Fibroblast of peridontal ligament (primary cell): ENCODE measurements around the gene WASF2.
"Not testable (repeated sequence)": the region's sequence is repeated elsewhere in the genome, so short reads cannot be mapped to it uniquely, and the experiment has no call there.

Source experiments
- DNase-seq: peaks from one replicate; pipeline ENCODE4 v3.0.0-alpha.2; 2010; ENCODE audit errors: extremely low read depth

WASF2 gene

GRCh38 chr1:27418326-27419185 lies 71.4 kb downstream of the WASF2 start:
- peak; percentile 88 for DNase-seq

DNA sequence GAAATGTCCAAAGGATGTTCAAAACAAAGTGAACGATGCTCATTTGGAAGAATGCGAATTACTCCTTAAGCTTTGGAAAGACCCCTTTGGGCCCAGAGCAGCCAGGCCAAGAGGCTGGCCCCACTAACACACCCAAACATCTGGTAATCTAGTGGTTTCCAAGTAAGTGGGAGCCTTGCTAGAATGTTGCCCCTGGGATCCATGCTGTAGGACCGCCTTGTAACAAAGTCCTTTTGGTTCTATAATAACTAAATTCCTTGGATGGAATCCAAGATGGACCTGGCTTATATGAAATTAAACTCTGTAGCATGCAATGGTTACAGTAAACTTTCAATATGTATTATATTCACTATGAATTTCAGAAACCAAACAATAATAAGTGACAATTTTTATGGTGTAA lies 72.3 kb downstream of the WASF2 start:
- no peak for DNase-seq

GRCh38 chr1:27416387-27417111 lies 73.4 kb downstream of the WASF2 start:
- peak; percentile 74 for DNase-seq

DNA sequence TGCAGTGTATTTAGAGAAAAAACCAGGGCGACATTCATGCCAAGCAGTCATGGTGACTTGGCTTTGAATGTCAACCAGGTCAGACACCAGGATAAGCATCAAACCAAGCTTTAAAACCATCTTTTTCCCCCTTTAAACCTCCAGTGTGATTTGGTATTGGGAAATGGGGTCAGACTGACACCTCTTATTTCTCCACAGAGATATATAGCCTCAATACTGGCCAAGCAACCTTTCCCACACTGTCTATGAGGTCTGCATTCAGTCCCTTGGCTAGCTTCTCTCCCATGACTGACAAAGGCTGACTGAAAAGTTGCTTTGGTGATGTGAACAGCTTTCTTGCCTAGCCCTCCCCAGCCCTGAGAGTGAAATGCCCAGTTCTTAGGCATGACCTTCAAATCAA lies 75.9 kb downstream of the WASF2 start:
- DNase-seq = no peak

DNA sequence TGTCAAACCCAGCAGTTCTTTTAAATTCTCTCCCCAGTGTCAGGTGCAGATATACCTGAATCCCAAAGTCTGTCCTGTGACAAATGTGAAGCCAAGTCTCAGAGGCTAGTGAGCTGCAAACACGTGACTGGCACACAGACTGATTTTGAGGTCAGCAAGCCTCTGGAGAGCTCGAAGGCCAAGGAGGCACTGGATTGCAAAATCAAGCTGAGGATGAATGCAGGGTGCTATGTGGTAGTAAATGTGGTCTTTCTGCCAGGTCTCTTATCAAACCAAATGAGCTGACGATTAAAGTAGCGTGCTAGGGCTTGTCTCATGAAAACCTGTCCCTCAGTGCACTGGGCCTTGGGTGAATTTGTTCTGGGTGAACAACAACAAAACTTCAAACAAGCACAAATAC lies 77.0 kb downstream of the WASF2 start:
- no peak for DNase-seq

DNA sequence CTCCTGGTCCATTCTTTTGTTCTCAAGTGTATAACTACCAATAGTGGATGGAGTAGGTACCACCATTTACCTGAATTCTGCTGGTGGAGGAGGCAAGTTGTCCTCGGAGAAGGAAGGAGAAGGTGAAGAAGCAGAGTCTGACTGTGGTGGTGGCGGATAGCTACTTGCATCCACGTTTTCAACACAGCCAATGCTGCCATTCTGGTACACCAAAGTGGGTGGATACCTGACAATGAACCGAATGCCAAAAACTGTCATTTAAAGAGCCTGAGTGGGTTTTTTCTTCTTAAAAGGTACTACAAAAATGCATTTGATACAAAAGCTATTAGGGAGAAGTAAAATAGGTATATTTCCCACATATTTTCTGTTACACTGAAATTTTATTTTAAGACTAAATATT lies 77.5 kb downstream of the WASF2 start:
- DNase-seq = no peak

DNA sequence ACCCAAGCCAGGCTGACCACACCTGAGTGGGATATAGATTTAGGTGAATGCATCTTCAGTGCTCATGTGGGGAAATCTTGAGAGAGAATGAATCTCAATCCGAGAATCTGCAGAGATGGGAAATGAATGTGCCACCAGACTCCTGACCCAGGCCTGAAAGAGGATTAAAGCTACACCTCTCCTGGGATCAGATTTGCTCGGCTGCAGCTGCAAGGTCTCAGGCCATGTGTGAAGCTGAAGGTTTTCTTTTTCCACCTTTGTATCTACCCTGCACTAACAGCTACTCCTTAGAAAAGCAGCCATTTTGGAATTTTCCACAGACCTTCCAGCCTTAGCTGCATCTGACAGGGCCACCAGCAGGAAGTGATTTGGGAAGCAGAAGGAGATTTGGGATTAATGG lies 79.3 kb downstream of the WASF2 start:
- DNase-seq = no peak

- DNase-seq = no peak
These were observed 80.3 kb downstream of the WASF2 start for GRCh38 chr1:27409669-27410068.

DNA sequence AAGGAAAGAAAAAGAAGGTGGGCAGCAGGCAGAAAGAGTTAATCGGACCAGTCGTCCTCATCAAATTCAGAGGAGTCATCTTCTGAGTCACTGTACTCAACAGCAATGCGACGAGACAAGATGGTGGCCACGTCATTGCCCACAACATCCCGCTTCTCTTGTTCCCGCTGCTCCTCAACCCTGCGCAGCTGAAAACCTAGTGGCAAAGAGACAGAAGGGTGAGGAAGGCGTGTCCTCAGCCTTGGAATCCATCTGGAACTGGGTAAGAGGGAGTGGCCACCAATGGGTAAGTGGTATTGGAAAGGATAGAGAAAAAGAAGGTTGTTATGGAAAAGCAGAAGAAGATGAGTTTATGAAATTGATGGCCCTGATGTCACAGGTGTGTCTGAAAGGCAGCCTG lies 81.8 kb downstream of the WASF2 start:
- DNase-seq = no peak

GRCh38 chr1:27406791-27407190 lies 83.2 kb downstream of the WASF2 start:
- not testable (repeated sequence) for DNase-seq

- DNase-seq = no peak
These were observed 83.6 kb downstream of the WASF2 start for GRCh38 chr1:27406362-27406680.

DNA sequence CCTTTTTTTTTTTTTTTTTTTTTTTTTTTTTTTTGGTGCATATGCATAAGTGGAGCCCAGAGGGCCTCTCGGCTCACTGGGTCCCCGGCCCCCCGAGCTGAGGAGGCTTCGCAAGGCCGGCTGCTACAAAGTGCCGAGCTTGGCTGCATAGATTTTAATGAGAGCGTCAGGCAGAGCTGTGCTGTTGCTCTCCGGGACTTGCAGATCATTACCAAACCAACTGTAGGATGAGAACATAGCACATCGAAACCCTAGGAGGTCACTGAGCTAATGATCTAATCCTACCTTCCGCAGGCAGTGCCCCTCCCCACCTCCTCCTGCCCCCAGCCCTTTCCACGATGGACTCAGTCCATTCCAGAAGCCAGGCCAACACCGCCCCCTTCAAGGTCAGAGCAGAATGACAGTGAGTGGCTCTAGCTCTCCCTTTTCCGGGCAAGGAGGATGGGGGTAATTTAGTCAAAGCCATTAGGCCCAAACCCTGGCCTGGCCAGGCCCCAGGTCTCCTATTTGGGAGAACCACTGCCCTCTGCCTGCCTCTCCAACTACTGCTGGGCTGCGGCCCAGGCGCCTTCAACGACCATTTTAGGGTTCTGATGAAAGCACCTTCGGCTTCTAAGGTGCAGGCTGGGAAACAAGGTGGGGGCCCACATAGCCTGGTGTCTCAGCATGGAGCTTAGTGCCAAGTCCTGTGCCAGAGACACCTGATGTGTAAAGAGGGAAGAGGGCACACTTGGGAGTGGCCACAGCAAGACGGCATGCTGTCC lies 84.2 kb downstream of the WASF2 start:
- not testable (repeated sequence) for DNase-seq

DNA sequence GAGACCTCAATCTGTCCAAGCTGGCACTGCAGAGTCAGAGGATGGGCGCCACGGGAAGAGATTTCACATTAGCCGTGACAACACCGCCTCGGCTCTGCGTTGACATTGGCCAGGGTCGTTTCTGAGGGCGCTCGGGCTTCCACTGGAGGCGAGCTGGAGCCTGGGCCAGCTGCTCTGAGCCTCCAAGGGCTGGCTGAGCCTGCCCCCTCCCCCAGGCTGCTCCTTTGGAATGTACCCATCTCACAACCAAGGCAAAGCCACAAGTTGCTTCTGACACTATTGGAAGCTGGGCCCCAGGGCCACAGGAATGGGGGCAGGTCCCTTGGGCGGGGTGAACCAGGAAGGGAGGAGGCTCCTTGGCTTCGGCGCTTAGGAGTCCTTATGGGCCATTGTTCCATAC lies 84.9 kb downstream of the WASF2 start:
- peak; percentile 70 for DNase-seq

GRCh38 chr1:27403931-27404330 lies 86.0 kb downstream of the WASF2 start:
- no peak for DNase-seq

DNA sequence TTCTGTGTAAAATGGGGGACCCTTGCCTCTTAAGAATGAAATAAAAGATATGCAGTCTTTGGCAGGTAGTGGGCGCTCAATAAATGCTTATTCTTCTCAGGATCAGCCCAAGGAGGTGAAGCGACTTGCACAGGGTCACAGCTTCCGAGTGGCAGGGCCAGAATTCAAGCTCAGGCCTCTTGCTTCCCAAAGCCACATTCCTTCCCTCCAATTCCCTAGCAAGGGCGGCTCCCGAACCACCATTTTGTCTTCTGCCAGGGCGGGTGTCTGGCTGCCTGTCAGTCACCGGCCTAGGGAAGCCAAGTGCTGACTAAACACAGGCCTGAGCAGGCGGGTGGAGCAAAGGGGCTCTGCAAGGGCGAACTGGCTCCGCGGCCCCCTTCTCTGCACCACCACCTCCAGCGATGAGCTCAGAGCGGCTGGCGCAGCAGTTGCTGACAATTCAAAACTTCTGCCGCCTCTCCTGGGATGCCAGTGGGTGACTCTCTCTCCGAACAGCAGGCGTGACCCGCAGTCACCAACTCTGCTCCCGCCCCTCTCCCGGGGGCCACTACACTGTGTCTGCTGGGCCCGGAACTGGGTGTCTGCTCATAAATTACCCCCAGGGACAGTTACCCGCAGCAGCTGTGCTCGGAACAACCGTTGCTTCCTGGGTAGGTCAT lies 86.8 kb downstream of the WASF2 start:
- peak; percentile 55 for DNase-seq

DNA sequence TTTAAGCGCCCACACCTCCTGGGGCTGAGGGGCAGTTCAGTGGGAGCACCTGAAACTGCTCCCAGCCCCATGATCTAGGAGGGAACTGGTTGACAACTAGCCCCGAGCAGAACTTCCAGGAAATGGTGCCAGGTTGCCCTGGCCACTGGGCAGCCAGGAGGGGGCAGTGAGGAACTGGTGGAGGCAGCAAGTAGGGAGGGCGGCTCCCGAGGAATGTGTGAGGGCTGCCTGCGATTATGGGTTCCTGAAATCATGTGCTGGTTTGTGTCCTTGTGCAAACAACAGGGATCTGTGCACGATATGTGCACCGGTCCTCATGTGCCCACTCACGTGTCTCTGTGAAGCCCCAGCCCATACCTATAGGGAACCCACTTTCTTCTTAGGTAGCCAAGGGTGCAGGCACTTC lies 87.6 kb downstream of the WASF2 start:
- DNase-seq = peak; percentile 70

DNA sequence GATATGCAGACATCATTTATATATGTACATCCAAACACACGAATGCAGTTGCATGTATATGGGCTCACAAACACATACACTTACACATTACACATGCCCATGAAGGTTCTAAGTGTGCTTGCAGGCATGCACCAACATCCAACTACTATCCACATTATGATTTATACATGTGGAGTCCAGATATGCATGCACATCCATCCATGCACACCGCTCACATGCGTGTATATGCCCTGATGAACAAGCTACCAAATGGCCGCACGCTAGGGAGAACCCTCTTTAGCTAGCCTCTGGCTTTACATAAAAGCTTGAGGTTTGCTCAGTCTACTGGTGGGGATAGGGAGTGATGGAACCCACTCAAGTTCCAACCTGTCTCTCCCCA lies 89.0 kb downstream of the WASF2 start:
- DNase-seq = no peak

GRCh38 chr1:27400082-27400962 lies 89.6 kb downstream of the WASF2 start:
- DNase-seq = peak; percentile 25

- DNase-seq = no peak
These were observed 90.5 kb downstream of the WASF2 start for GRCh38 chr1:27399251-27400025.

GRCh38 chr1:27398405-27399149 lies 91.4 kb downstream of the WASF2 start:
- no peak for DNase-seq
